PC-9 (cell line): Measurements from ENCODE around the gene FANK1.

Experiments
- EZH2 ChIP-seq: fragments of 200-600 bp; sonication (generic); IDR thresholded peaks from 2 replicates; pipeline ENCODE4 v1.8.0; 2017; ENCODE audit warnings: antibody characterized with exemption, low read depth
- TF ChIP-seq, protein P1 (sequence below): fragments of 200-600 bp; sonication (generic); conservative IDR thresholded peaks from 2 replicates; pipeline ENCODE4 v1.6.1; 2017; ENCODE audit warnings: mixed run types, antibody characterized with exemption, mild to moderate bottlenecking, moderate library complexity

DNA sequence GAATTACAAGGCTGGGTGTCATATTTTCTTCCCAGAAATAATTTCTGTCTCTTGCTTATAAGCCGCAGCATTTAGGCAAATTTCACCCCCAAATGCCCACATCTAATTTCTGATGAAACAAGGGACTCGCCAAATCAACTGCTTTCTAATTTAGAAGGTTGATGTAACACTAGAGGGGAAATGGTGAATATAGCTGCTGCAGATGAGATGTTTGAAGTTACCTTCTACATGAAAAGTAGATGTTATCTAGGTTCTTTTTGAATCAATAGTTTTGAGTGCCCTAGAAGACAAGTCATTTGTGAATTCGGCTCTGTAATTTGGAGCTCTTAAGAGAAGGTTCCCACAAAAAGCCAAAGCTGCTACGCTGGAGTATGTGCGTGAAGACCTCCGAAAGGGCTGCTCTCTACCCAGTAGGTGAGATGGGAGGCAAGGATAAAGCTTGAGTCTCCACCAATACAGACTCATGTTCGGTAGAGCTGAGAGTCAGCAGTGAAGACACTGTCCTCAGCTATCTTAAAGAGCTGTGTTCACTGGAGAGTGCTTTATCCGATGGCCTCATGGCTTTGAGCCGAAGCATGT lies 99.5 kb downstream of the FANK1 start:
- TF ChIP-seq, protein P1, sequence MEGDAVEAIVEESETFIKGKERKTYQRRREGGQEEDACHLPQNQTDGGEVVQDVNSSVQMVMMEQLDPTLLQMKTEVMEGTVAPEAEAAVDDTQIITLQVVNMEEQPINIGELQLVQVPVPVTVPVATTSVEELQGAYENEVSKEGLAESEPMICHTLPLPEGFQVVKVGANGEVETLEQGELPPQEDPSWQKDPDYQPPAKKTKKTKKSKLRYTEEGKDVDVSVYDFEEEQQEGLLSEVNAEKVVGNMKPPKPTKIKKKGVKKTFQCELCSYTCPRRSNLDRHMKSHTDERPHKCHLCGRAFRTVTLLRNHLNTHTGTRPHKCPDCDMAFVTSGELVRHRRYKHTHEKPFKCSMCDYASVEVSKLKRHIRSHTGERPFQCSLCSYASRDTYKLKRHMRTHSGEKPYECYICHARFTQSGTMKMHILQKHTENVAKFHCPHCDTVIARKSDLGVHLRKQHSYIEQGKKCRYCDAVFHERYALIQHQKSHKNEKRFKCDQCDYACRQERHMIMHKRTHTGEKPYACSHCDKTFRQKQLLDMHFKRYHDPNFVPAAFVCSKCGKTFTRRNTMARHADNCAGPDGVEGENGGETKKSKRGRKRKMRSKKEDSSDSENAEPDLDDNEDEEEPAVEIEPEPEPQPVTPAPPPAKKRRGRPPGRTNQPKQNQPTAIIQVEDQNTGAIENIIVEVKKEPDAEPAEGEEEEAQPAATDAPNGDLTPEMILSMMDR = no peak
- no peak for TF ChIP-seq EZH2
